NT2/D1 (cell line): ENCODE measurements around the gene ELL2.

Source experiments
- DNase-seq: peaks from one replicate; pipeline ENCODE4 v3.0.0-alpha.2; 2011; ENCODE audit warnings: low read depth, low spot score
- H3K27me3 ChIP-seq: 2 replicates; pipeline ENCODE4 v1.6.0; 2011; ENCODE audit warnings: mild to moderate bottlenecking; ENCODE audit not compliant: insufficient read length, insufficient read depth
- H3K36me3 ChIP-seq: 2 replicates; pipeline ENCODE4 v1.6.1; 2011; ENCODE audit warnings: mild to moderate bottlenecking, low read length, mixed read lengths; ENCODE audit not compliant: insufficient read depth, insufficient read length
- H3K4me1 ChIP-seq: 2 replicates; pipeline ENCODE4 v1.5.1; 2011; ENCODE audit not compliant: insufficient read depth, insufficient read length
- H3K4me3 ChIP-seq: 2 replicates; pipeline ENCODE4 v1.5.1; 2011; ENCODE audit warnings: low read depth; ENCODE audit not compliant: insufficient read length
- H3K9ac ChIP-seq: 2 replicates; pipeline ENCODE4 v1.6.0; 2011; ENCODE audit warnings: low read depth; ENCODE audit not compliant: insufficient read length
- H3K9me3 ChIP-seq: 2 replicates; pipeline ENCODE4 v1.5.1; 2011; ENCODE audit warnings: mild to moderate bottlenecking, low read length; ENCODE audit not compliant: insufficient read depth
- SUZ12 ChIP-seq: IDR thresholded peaks from 2 replicates; pipeline ENCODE4 v1.6.1; 2011; ENCODE audit not compliant: insufficient read length, insufficient read depth; ENCODE audit errors: extremely low read depth
- YY1 ChIP-seq: IDR thresholded peaks from 2 replicates; pipeline ENCODE4 v1.6.1; 2011; ENCODE audit not compliant: insufficient read length, insufficient read depth
- ZNF274 ChIP-seq: IDR thresholded peaks from 2 replicates; pipeline ENCODE4 v1.6.1; 2011; ENCODE audit warnings: mild to moderate bottlenecking, low read depth, low read length

Gene ELL2

GRCh38 chr5:95961617-95962474 is at the start of gene ELL2:
Gene ELL2, minus strand, starts transcription at chr5:95961851. Its CDS starts 130 bp downstream, at chr5:95961721.
- Histone ChIP-seq H3K27me3 (peaks cover 12% of the 10 kb centered on the region), H3K4me1 (peaks cover 8% of the 10 kb centered on the region), H3K36me3 (peaks cover 4% of the 10 kb centered on the region), H3K9ac (peak within 1 kb of the TSS; percentile 90), H3K4me3 (peak within 1 kb of the TSS; percentile 85), H3K9me3 (no peaks in the 10 kb centered on the region)
- peak; percentile 70 for DNase-seq
- TF ChIP-seq ZNF274 (no peak), YY1 (no peak), SUZ12 (no peak)

- H3K4me3 ChIP-seq = no peak overlapping the region
- DNase-seq = no peak
- no peak for TF ChIP-seq SUZ12
These were observed 47.5 kb upstream of the ELL2 start for GRCh38 chr5:96008987-96009647.

GRCh38 chr5:96008487-96008886 is 46.8 kb upstream of the ELL2 start:
- Histone ChIP-seq H3K9me3 (no peaks in the 10 kb centered on the region), H3K4me3 (no peak overlapping the region), H3K27me3 (no peaks in the 10 kb centered on the region), H3K36me3 (no peaks in the 10 kb centered on the region), H3K4me1 (no peaks in the 10 kb centered on the region), H3K9ac (no peak overlapping the region)
- DNase-seq = no peak
- TF ChIP-seq YY1 = no peak
- no peak for TF ChIP-seq ZNF274
- no peak for TF ChIP-seq SUZ12

More at GRCh38 chr5:96008987-96009647, 47.5 kb upstream of the ELL2 start:
- no peaks in the 10 kb centered on the region for H3K27me3 ChIP-seq
- H3K4me1 ChIP-seq = no peaks in the 10 kb centered on the region
- H3K36me3 ChIP-seq = no peaks in the 10 kb centered on the region
- no peak overlapping the region for H3K9ac ChIP-seq
- H3K9me3 ChIP-seq = no peaks in the 10 kb centered on the region

- H3K9me3 ChIP-seq = no peaks in the 10 kb centered on the region
- no peaks in the 10 kb centered on the region for H3K36me3 ChIP-seq
- TF ChIP-seq SUZ12 (no peak), ZNF274 (no peak), YY1 (no peak)
- no peak overlapping the region for H3K4me3 ChIP-seq
- no peak for DNase-seq
- H3K9ac ChIP-seq = no peak overlapping the region
- no peaks in the 10 kb centered on the region for H3K27me3 ChIP-seq
- H3K4me1 ChIP-seq = no peaks in the 10 kb centered on the region
These were observed 45.4 kb upstream of the ELL2 start for GRCh38 chr5:96007051-96007450.

GRCh38 chr5:96006291-96006690 is 44.6 kb upstream of the ELL2 start:
- no peaks in the 10 kb centered on the region for H3K4me1 ChIP-seq
- no peaks in the 10 kb centered on the region for H3K27me3 ChIP-seq
- TF ChIP-seq ZNF274 (no peak), YY1 (no peak), SUZ12 (no peak)
- DNase-seq = no peak
- no peaks in the 10 kb centered on the region for H3K36me3 ChIP-seq
- no peak overlapping the region for H3K4me3 ChIP-seq
- no peak overlapping the region for H3K9ac ChIP-seq
- no peaks in the 10 kb centered on the region for H3K9me3 ChIP-seq

GRCh38 chr5:96004754-96005153 is 43.1 kb upstream of the ELL2 start:
- Histone ChIP-seq H3K4me3 (no peak overlapping the region), H3K9me3 (no peaks in the 10 kb centered on the region), H3K9ac (no peak overlapping the region), H3K27me3 (no peaks in the 10 kb centered on the region), H3K4me1 (no peaks in the 10 kb centered on the region), H3K36me3 (no peaks in the 10 kb centered on the region)
- TF ChIP-seq SUZ12 = no peak
- no peak for TF ChIP-seq YY1
- no peak for TF ChIP-seq ZNF274
- no peak for DNase-seq

GRCh38 chr5:96004087-96004486 is 42.4 kb upstream of the ELL2 start:
- H3K4me3 ChIP-seq = no peak overlapping the region
- TF ChIP-seq YY1 = no peak
- no peak for TF ChIP-seq SUZ12
- no peak for TF ChIP-seq ZNF274
- H3K36me3 ChIP-seq = no peaks in the 10 kb centered on the region
- no peaks in the 10 kb centered on the region for H3K4me1 ChIP-seq
- DNase-seq = no peak
- H3K27me3 ChIP-seq = no peaks in the 10 kb centered on the region
- no peaks in the 10 kb centered on the region for H3K9me3 ChIP-seq
- H3K9ac ChIP-seq = no peak overlapping the region
